Naive B cell (primary cell): ENCODE measurements around the gene RBM19. TPM values are rescaled to one million over a fixed set of nuclear protein-coding genes. Genes with fewer than 3 reads are reported as not detected.
A peak's percentile ranks its signal among the peaks of the same experiment; 100 is the strongest.

Experiments
- ATAC-seq, 2 donors: fragments of 150-1000 bp; cut with Tn5 transposase; 2 replicates each; pipeline ENCODE4 v1.10.0; 2021; ENCODE audit warnings: low read depth in 2 of 2, mild to moderate bottlenecking in 2 of 2, moderate library complexity in 2 of 2
- DNase-seq: peaks from one replicate; pipeline ENCODE4 v3.0.0; 2022
- H3K27ac Mint-ChIP-seq, 6 donors: one replicate each; pipeline ENCODE4 v1.8.0; 2020 to 2022; ENCODE audit warnings: mild to moderate bottlenecking in 6 of 6, mixed read lengths in 6 of 6, moderate library complexity in 5 of 6, inconsistent platforms in 2 of 6
- H3K27me3 Mint-ChIP-seq, 3 donors: one replicate each; pipeline ENCODE4 v1.8.0; 2021 to 2022; ENCODE audit warnings: mixed read lengths in 3 of 3, mild to moderate bottlenecking in 1 of 3
- H3K36me3 Mint-ChIP-seq, 2 donors: one replicate each; pipeline ENCODE4 v1.8.0; 2020 to 2022; ENCODE audit warnings: mixed read lengths in 2 of 2, inconsistent platforms in 1 of 2, mild to moderate bottlenecking in 1 of 2
- H3K4me1 Mint-ChIP-seq, 3 donors: one replicate each; pipeline ENCODE4 v1.8.0; 2020 to 2022; ENCODE audit warnings: mixed read lengths in 3 of 3, inconsistent platforms in 1 of 3, mild to moderate bottlenecking in 1 of 3, moderate library complexity in 1 of 3
- H3K4me3 Mint-ChIP-seq, 8 donors: one replicate each; pipeline ENCODE4 v1.8.0; 2020 to 2022; ENCODE audit warnings: mild to moderate bottlenecking in 8 of 8, mixed read lengths in 8 of 8, moderate library complexity in 8 of 8, inconsistent platforms in 2 of 8
- H3K9me3 Mint-ChIP-seq, 7 donors: one replicate each; pipeline ENCODE4 v1.8.0; 2020 to 2022; ENCODE audit warnings: mixed read lengths in 7 of 7, mild to moderate bottlenecking in 5 of 7, inconsistent platforms in 2 of 7, moderate library complexity in 1 of 7
- polyA plus RNA-seq, 6 donors: library from polyadenylated mRNA; unstranded; fragments of 300-500 nt; fragmentation: Illumina TruSeq; gene quantifications; one replicate each; pipeline ENCODE4 v1.2.3, GENCODE V29; 2021; ENCODE audit warnings: low read depth in 6 of 6

RBM19 gene
- polyA plus RNA-seq, 6 donors from 2014 or later: 5.6 to 18.9 (median 10.5) TPM

DNA sequence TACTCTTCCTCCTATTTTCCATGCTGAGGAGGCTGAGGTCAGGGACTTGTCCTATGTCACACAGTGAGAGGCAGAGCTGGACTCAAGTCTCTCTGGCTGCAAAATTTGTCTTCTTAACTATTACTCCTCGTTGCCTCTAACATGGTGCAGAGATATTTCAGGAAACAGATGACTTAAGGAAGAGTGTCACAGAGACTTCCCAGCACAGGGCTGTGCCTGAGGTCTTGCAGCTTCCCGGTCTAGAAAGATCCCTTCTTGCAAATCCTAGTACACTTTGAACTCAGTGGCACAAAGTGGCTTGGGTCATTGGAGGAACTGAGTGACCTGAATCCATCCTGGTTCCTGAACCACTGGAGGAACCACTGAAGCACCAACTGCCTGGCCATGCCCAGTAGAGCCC, 17.1 kb upstream of the RBM19 start:
- DNase-seq: no peak
- Mint-ChIP-seq H3K36me3 (peaks cover 0 to 7% of the 10 kb centered on the region in 2 donors), H3K27ac (no peak overlapping the region), H3K4me1 (no peaks in the 10 kb centered on the region), H3K4me3 (no peak overlapping the region), H3K27me3 (peaks cover 35 to 44% (median 40%) of the 10 kb centered on the region in 3 donors), H3K9me3 (peaks cover 0 to 10% (median 2%) of the 10 kb centered on the region in 7 donors)
- no peak for ATAC-seq

DNA sequence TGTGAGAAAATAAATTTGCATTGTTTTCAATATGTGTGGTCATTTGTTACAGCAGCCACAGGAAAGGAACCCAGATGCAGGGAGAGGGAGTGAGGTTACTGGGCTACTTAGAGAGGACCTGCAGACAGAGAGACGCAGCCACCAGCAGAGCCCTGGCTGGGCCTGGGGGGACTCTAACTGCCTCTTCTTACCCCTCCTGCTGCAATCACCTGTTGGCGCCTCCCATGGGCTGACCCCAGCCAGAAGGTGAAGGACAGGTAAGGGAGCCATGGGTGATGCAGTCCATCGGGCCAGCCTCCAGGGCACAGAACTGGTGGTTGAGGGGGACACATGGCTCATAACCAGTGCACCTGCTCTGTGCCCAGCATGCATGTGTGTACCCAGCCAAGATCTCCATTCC, 15.8 kb upstream of the RBM19 start:
- Mint-ChIP-seq H3K9me3 (peaks cover 0 to 10% (median 2%) of the 10 kb centered on the region in 7 donors), H3K27ac (no peak overlapping the region), H3K36me3 (peaks cover 0 to 7% of the 10 kb centered on the region in 2 donors), H3K4me3 (no peak overlapping the region), H3K4me1 (no peaks in the 10 kb centered on the region), H3K27me3 (peaks cover 30 to 33% (median 31%) of the 10 kb centered on the region in 3 donors)
- no peak for DNase-seq
- no peak for ATAC-seq

GRCh38 chr12:113980537-113981337, 14.6 kb upstream of the RBM19 start:
- Mint-ChIP-seq H3K36me3 (peaks cover 0 to 7% of the 10 kb centered on the region in 2 donors), H3K9me3 (peaks cover 0 to 10% (median 2%) of the 10 kb centered on the region in 7 donors), H3K4me3 (peak overlapping the region in 1 of 8 donors; percentile 9), H3K4me1 (no peaks in the 10 kb centered on the region), H3K27ac (peak overlapping the region in 1 of 6 donors; percentile 57), H3K27me3 (peaks cover 31 to 41% (median 37%) of the 10 kb centered on the region in 3 donors)
- ATAC-seq (no peak), DNase-seq (no peak)

DNA sequence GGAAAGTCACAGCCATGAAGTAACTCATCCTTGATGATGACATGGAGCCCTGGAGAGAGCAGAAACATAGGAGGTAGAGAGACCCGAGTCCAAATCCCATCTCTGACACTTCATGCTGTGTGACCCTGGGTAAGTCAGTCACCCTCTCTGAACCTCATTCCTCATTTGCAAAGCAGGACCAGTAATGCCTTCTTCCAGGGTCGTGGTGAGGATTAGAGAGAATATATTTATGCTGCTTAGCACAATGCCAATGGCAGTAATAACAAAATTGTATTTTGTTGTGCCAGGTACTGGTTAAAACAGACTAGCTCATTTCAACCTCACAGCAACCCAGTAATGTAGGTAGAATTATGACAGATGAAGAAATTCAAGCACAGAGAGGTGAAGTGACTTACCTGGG, 13.9 kb upstream of the RBM19 start:
- DNase-seq (no peak), ATAC-seq (no peak)
- Mint-ChIP-seq H3K27ac (no peak overlapping the region), H3K4me1 (no peaks in the 10 kb centered on the region), H3K9me3 (peaks cover 0 to 10% (median 2%) of the 10 kb centered on the region in 7 donors), H3K4me3 (no peak overlapping the region), H3K27me3 (peaks cover 37 to 48% (median 39%) of the 10 kb centered on the region in 3 donors), H3K36me3 (peaks cover 0 to 7% of the 10 kb centered on the region in 2 donors)

DNA sequence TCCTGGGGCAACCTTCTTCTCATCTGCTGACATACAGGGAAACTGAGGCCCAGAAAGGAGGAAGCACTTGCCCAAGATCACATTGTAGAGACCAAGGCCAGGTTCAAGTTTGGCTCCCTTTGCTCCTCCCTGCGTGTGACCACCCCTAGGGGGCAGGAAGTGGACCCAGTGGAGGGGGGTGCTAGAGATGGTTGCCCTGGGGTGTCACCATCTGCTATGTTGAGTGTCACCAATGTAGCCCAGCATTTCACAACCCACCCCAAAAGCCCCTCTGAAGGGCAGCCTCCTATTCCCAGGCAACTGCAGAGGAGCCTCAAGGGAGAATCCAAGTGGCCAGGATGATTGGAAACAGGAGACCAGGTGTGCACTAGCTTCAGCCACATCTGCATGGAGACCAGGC, 12.0 kb upstream of the RBM19 start:
- H3K4me1 Mint-ChIP-seq: no peaks in the 10 kb centered on the region
- no peak overlapping the region for H3K4me3 Mint-ChIP-seq
- H3K27me3 Mint-ChIP-seq: peaks cover 44 to 67% (median 50%) of the 10 kb centered on the region in 3 donors
- ATAC-seq: no peak
- H3K27ac Mint-ChIP-seq: no peak overlapping the region
- peaks cover 0 to 7% of the 10 kb centered on the region in 2 donors for H3K36me3 Mint-ChIP-seq
- peaks cover 0 to 10% (median 2%) of the 10 kb centered on the region in 7 donors for H3K9me3 Mint-ChIP-seq
- DNase-seq: no peak

DNA sequence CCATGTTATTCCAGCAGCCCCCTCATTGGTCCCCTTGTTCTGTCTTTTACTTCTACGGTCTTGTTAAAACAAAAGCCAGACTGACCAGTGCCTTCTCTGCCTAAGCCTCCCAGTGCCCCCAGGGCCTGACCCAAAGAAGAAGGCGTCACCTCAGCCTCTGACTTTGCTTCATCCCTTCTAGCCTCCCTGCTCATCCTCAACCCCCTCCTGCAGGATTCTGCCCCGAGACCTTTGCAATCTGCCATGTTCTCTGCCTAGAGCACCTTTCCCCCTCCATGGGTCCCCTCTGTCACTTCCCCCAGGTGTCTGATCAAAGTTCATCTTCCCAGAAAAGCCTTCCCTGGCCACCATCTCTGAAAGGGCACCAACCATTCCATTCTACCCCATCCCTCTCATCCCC, 7.9 kb upstream of the RBM19 start:
- ATAC-seq: no peak
- H3K4me3 Mint-ChIP-seq: no peak overlapping the region
- H3K9me3 Mint-ChIP-seq: no peaks in the 10 kb centered on the region
- no peak overlapping the region for H3K27ac Mint-ChIP-seq
- H3K4me1 Mint-ChIP-seq: peaks cover 7 to 12% (median 9%) of the 10 kb centered on the region in 3 donors
- DNase-seq: no peak
- H3K36me3 Mint-ChIP-seq: no peaks in the 10 kb centered on the region
- peaks cover 35 to 61% (median 45%) of the 10 kb centered on the region in 3 donors for H3K27me3 Mint-ChIP-seq

GRCh38 chr12:113973109-113973904, 7.2 kb upstream of the RBM19 start:
- Mint-ChIP-seq H3K4me1 (peaks cover 7 to 12% (median 9%) of the 10 kb centered on the region in 3 donors), H3K27me3 (peaks cover 40 to 62% (median 43%) of the 10 kb centered on the region in 3 donors), H3K36me3 (no peaks in the 10 kb centered on the region), H3K27ac (peak overlapping the region in 1 of 6 donors; percentile 49), H3K4me3 (no peak overlapping the region), H3K9me3 (no peaks in the 10 kb centered on the region)
- DNase-seq (no peak), ATAC-seq (no peak)

DNA sequence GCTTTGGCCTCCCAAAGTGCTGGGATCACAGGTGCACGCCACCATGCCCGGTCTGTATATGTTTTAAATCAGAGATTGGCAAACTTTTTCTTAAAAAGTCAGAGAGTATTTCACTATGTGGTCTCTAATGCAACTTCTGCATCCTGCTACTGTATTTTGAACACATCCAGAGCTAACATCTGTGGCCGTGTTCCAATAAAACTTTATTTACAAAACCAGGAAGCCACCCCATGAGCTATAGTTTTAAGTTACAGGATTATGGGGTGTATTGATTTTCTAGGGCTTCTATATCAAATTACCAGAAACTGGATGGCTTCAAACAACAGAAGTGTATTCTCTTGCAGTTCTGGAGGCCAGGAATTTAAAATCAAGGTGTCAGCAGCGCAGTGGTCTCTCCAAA, 5.3 kb upstream of the RBM19 start:
- Mint-ChIP-seq H3K36me3 (no peaks in the 10 kb centered on the region), H3K27me3 (peaks cover 34 to 51% (median 35%) of the 10 kb centered on the region in 3 donors), H3K4me1 (peaks cover 17 to 24% (median 20%) of the 10 kb centered on the region in 3 donors), H3K4me3 (no peak overlapping the region), H3K27ac (no peak overlapping the region), H3K9me3 (no peaks in the 10 kb centered on the region)
- no peak for ATAC-seq
- DNase-seq: no peak

DNA sequence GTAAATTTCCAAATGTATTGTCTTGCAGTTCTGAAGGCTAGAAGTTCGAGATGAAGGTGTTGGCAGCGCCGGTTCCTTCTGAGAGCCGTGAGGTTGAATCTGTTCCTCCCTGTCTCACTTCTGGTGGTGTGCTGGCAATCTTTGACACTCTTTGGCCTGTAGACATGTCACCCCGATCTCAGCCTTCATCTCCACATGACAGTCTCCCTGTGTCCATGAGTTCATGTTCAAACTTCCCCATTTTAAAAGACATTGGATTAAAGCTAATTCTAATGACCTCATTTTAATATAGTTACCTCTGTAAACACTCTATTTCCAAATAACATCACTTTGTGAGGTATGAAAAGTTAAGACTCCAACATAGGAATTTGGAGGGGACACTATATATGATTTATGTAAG, 4.1 kb upstream of the RBM19 start:
- no peak for ATAC-seq
- peaks cover 28 to 36% (median 30%) of the 10 kb centered on the region in 3 donors for H3K4me1 Mint-ChIP-seq
- peak overlapping the region in 2 of 6 donors; percentile 16 to 23 for H3K27ac Mint-ChIP-seq
- H3K36me3 Mint-ChIP-seq: no peaks in the 10 kb centered on the region
- H3K4me3 Mint-ChIP-seq: no peak overlapping the region
- H3K27me3 Mint-ChIP-seq: peaks cover 31 to 41% (median 31%) of the 10 kb centered on the region in 3 donors
- no peak for DNase-seq
- no peaks in the 10 kb centered on the region for H3K9me3 Mint-ChIP-seq

DNA sequence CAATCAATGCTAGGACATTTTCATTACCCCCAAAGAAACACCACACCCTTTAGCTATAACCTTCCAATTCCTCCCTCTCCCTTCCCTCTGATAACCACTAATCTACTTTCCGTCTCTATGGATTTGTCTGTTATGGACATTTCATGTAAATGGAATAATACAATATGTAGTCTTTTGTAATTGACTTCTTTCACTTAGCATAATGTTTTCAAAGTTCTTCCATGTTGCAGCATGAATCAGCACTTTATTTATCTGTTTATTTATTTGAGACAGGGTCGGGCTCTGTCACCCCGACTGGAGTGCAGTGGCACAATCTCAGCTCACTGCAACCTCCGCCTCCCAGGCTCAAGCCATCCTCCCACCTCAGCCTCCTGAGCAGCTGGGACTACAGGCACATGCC, 1.2 kb upstream of the RBM19 start:
- Mint-ChIP-seq H3K36me3 (peaks cover 0 to 3% of the 10 kb centered on the region in 2 donors), H3K4me1 (peaks cover 39 to 44% (median 41%) of the 10 kb centered on the region in 3 donors), H3K27me3 (peaks cover 5 to 13% (median 8%) of the 10 kb centered on the region in 3 donors), H3K9me3 (no peaks in the 10 kb centered on the region), H3K4me3 (peak overlapping the region; percentile 64 to 100 (median 98)), H3K27ac (peak overlapping the region in 1 of 6 donors; percentile 7)
- no peak for DNase-seq
- no peak for ATAC-seq

DNA sequence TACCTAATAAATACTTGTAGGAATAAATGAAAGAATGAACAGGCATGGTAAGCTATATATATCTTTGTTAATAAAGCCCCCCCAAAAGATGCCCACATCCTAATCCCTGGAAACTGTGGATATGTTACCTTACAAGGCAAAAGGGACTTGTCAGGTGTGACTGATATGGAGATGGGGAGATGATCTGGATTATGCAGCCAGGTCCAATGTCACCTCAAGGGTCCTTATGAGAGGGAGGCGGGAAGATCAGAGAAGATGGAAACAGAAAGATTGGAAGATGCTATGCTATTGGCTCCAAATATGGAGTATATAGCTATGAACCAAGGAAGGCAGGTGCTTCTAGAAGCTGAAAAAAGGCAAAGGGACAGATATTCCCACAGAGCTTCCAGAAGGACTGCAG, 3.4 kb downstream of the RBM19 start:
- peaks cover 32 to 34% (median 32%) of the 10 kb centered on the region in 3 donors for H3K4me1 Mint-ChIP-seq
- peak overlapping the region in 1 of 8 donors; percentile 95 for H3K4me3 Mint-ChIP-seq
- DNase-seq: no peak
- ATAC-seq: no peak
- no peaks in the 10 kb centered on the region for H3K9me3 Mint-ChIP-seq
- H3K27me3 Mint-ChIP-seq: no peaks in the 10 kb centered on the region
- peaks cover 5 to 35% of the 10 kb centered on the region in 2 donors for H3K36me3 Mint-ChIP-seq
- peak overlapping the region in 1 of 6 donors; percentile 20 for H3K27ac Mint-ChIP-seq

- ATAC-seq (no peak), DNase-seq (no peak)
- peaks cover 6 to 36% of the 10 kb centered on the region in 2 donors for H3K36me3 Mint-ChIP-seq
- H3K4me1 Mint-ChIP-seq: peaks cover 27 to 31% (median 28%) of the 10 kb centered on the region in 3 donors
- H3K27me3 Mint-ChIP-seq: no peaks in the 10 kb centered on the region
- H3K9me3 Mint-ChIP-seq: no peaks in the 10 kb centered on the region
- H3K27ac Mint-ChIP-seq: peak overlapping the region in 2 of 6 donors; percentile 21 to 37
- no peak overlapping the region for H3K4me3 Mint-ChIP-seq
Measured at GRCh38 chr12:113961921-113962710, 4.0 kb downstream of the RBM19 start.

- peak overlapping the region in 1 of 6 donors; percentile 27 for H3K27ac Mint-ChIP-seq
- H3K4me3 Mint-ChIP-seq: no peak overlapping the region
- no peaks in the 10 kb centered on the region for H3K9me3 Mint-ChIP-seq
- H3K4me1 Mint-ChIP-seq: peaks cover 6 to 10% (median 10%) of the 10 kb centered on the region in 3 donors
- peaks cover 17 to 52% of the 10 kb centered on the region in 2 donors for H3K36me3 Mint-ChIP-seq
- ATAC-seq: no peak
- DNase-seq: no peak
- no peaks in the 10 kb centered on the region for H3K27me3 Mint-ChIP-seq
Measured at GRCh38 chr12:113960030-113960429, 6.1 kb downstream of the RBM19 start.
